CD4-positive, alpha-beta T cell treated with Interleukin-12 subunit alpha and Interleukin-12 subunit beta, for 1 hour (primary cell): ENCODE measurements around the gene ENOPH1.
"Not testable (repeated sequence)": the region's sequence is repeated elsewhere in the genome, so short reads cannot be mapped to it uniquely, and the experiment has no call there.

ENCODE experiments used
- DNase-seq: peaks from one replicate; pipeline ENCODE4 v3.0.0-alpha.2; 2020

ENOPH1 gene

GRCh38 chr4:82430193-82430963 lies at the start of gene ENOPH1, which contains the start of gene HNRNPDL:
Gene ENOPH1 (plus strand): TSS chr4:82430590. CDS start chr4:82430830, 240 bp downstream.
Gene HNRNPDL (minus strand): TSS chr4:82430462. CDS start chr4:82429690, 772 bp downstream.
- DNase-seq: peak; percentile 94

- no peak for DNase-seq
These were observed 49.6 kb upstream of the ENOPH1 start for GRCh38 chr4:82380831-82381230.

- DNase-seq: no peak
These were observed 49.2 kb upstream of the ENOPH1 start for GRCh38 chr4:82381235-82381634.

- DNase-seq: no peak
These were observed 48.6 kb upstream of the ENOPH1 start for GRCh38 chr4:82381661-82382296.

- DNase-seq: no peak
These were observed 47.6 kb upstream of the ENOPH1 start for GRCh38 chr4:82382751-82383150.

GRCh38 chr4:82386312-82386711 lies 44.1 kb upstream of the ENOPH1 start:
- DNase-seq: not testable (repeated sequence)

GRCh38 chr4:82388405-82388804 lies 42.0 kb upstream of the ENOPH1 start:
- no peak for DNase-seq

GRCh38 chr4:82390061-82390460 lies 40.3 kb upstream of the ENOPH1 start:
- DNase-seq: not testable (repeated sequence)

GRCh38 chr4:82394896-82395295 lies 35.5 kb upstream of the ENOPH1 start:
- no peak for DNase-seq

GRCh38 chr4:82397527-82397926 lies 32.9 kb upstream of the ENOPH1 start:
- DNase-seq: no peak

GRCh38 chr4:82398263-82398662 lies 32.1 kb upstream of the ENOPH1 start:
- no peak for DNase-seq

GRCh38 chr4:82401600-82401999 lies 28.8 kb upstream of the ENOPH1 start:
- DNase-seq: no peak

- DNase-seq: no peak
These were observed 28.1 kb upstream of the ENOPH1 start for GRCh38 chr4:82402196-82402775.

GRCh38 chr4:82403725-82404124 lies 26.7 kb upstream of the ENOPH1 start:
- DNase-seq: no peak

GRCh38 chr4:82415061-82415460 lies 15.3 kb upstream of the ENOPH1 start:
- DNase-seq: not testable (repeated sequence)

GRCh38 chr4:82415922-82416365 lies 14.4 kb upstream of the ENOPH1 start:
- no peak for DNase-seq

- DNase-seq: no peak
These were observed 10.9 kb upstream of the ENOPH1 start for GRCh38 chr4:82419451-82419850.

GRCh38 chr4:82421796-82422560 lies 8.4 kb upstream of the ENOPH1 start:
- DNase-seq: no peak

- DNase-seq: no peak
These were observed 7.8 kb upstream of the ENOPH1 start for GRCh38 chr4:82422616-82423015.

- DNase-seq: no peak
These were observed 6.9 kb upstream of the ENOPH1 start for GRCh38 chr4:82423245-82424054.

GRCh38 chr4:82425478-82425877 lies 4.9 kb upstream of the ENOPH1 start:
- DNase-seq: no peak

GRCh38 chr4:82428526-82428968 lies 1.8 kb upstream of the ENOPH1 start:
- DNase-seq: no peak
